ENCODE data around the gene EEF1A1. TPM values are rescaled to one million over a fixed set of nuclear protein-coding genes. Genes with fewer than 3 reads are reported as not detected.

Gene EEF1A1
- polyA plus RNA-seq, 1 of the 3 experiments (the other 2 are of a cell fraction): 10,787 TPM

GRCh38 chr6:73484438-73484837, 36.4 kb downstream of the EEF1A1 start:
- POLR2A ChIA-PET: no interaction called here

GRCh38 chr6:73481969-73482368, 38.9 kb downstream of the EEF1A1 start:
- Histone ChIP-seq H3K27ac (ENCODE audit: low read depth in 2 of 2, low read length in 1 of 2) (no peak overlapping the region), H3K4me3 (ENCODE audit: low read depth in 2 of 2, low read length in 1 of 2) (no peak overlapping the region), H3K27me3 (ENCODE audit: insufficient read depth) (no peaks in the 10 kb centered on the region), H4K20me1 (ENCODE audit: insufficient read depth) (no peaks in the 10 kb centered on the region), H3K9ac (no peak overlapping the region), H3F3A (replicated peaks; ENCODE audit: insufficient read depth) (no peaks in the 10 kb centered on the region), H3K4me2 (no peak overlapping the region), H2AFZ (ENCODE audit: low read depth) (no peak overlapping the region), H3K36me3 (replicated peaks in 1 of 2; ENCODE audit: control insufficient read depth in 1 of 2, insufficient read depth in 2 of 2, low read length in 1 of 2) (peaks cover 18 to 37% of the 10 kb centered on the region in 2 experiments), H3K79me2 (ENCODE audit: insufficient read depth) (no peaks in the 10 kb centered on the region), H3K9me2 (no peaks in the 10 kb centered on the region), H3K9me3 (no peaks in the 10 kb centered on the region), H3K4me1 (ENCODE audit: control insufficient read depth in 1 of 2, insufficient read depth in 2 of 2, low read depth in 1 of 2, low read length in 1 of 2) (no peaks in the 10 kb centered on the region)
- ChIA-PET CTCF (interaction anchor here (0.7 kb wide), 1 partner anchor 154 kb away, joined by 3 read pairs; no protein-coding TSS in a partner anchor), POLR2A (no interaction called here)
- WGBS (ENCODE audit: low lambda C conversion rate): 90% methylated on average over 11 of the region's 12 CpGs
- no peak for TF ChIP-seq SMC3 (IDR thresholded peaks at IDR 0.05; ENCODE audit: low read depth, low read length)
- TF ChIP-seq ELF1 (IDR thresholded peaks at IDR 0.05): no peak
- TF ChIP-seq TCF12 (IDR thresholded peaks at IDR 0.05): no peak
- TF ChIP-seq MXI1 (IDR thresholded peaks at IDR 0.05; ENCODE audit: low read depth, low read length): no peak
- no peak for TF ChIP-seq SIN3A (IDR thresholded peaks at IDR 0.05; ENCODE audit: borderline replicate concordance, low read depth, low read length)
- TF ChIP-seq, protein P1, sequence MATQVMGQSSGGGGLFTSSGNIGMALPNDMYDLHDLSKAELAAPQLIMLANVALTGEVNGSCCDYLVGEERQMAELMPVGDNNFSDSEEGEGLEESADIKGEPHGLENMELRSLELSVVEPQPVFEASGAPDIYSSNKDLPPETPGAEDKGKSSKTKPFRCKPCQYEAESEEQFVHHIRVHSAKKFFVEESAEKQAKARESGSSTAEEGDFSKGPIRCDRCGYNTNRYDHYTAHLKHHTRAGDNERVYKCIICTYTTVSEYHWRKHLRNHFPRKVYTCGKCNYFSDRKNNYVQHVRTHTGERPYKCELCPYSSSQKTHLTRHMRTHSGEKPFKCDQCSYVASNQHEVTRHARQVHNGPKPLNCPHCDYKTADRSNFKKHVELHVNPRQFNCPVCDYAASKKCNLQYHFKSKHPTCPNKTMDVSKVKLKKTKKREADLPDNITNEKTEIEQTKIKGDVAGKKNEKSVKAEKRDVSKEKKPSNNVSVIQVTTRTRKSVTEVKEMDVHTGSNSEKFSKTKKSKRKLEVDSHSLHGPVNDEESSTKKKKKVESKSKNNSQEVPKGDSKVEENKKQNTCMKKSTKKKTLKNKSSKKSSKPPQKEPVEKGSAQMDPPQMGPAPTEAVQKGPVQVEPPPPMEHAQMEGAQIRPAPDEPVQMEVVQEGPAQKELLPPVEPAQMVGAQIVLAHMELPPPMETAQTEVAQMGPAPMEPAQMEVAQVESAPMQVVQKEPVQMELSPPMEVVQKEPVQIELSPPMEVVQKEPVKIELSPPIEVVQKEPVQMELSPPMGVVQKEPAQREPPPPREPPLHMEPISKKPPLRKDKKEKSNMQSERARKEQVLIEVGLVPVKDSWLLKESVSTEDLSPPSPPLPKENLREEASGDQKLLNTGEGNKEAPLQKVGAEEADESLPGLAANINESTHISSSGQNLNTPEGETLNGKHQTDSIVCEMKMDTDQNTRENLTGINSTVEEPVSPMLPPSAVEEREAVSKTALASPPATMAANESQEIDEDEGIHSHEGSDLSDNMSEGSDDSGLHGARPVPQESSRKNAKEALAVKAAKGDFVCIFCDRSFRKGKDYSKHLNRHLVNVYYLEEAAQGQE (IDR thresholded peaks at IDR 0.05; ENCODE audit: low read depth, low read length): no peak
- no peak for TF ChIP-seq NRF1 (IDR thresholded peaks at IDR 0.05; ENCODE audit: low read depth, low read length)
- no peak for TF ChIP-seq YY1 (IDR thresholded peaks at IDR 0.05; ENCODE audit: low read depth)
- no peak for TF ChIP-seq JUND (IDR thresholded peaks at IDR 0.05)
- TF ChIP-seq, protein P2, sequence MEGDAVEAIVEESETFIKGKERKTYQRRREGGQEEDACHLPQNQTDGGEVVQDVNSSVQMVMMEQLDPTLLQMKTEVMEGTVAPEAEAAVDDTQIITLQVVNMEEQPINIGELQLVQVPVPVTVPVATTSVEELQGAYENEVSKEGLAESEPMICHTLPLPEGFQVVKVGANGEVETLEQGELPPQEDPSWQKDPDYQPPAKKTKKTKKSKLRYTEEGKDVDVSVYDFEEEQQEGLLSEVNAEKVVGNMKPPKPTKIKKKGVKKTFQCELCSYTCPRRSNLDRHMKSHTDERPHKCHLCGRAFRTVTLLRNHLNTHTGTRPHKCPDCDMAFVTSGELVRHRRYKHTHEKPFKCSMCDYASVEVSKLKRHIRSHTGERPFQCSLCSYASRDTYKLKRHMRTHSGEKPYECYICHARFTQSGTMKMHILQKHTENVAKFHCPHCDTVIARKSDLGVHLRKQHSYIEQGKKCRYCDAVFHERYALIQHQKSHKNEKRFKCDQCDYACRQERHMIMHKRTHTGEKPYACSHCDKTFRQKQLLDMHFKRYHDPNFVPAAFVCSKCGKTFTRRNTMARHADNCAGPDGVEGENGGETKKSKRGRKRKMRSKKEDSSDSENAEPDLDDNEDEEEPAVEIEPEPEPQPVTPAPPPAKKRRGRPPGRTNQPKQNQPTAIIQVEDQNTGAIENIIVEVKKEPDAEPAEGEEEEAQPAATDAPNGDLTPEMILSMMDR (IDR thresholded peaks at IDR 0.05): no peak
- no peak for TF ChIP-seq EP300 (IDR thresholded peaks at IDR 0.05; ENCODE audit: borderline replicate concordance in 1 of 2, low read depth in 1 of 2, low read length in 1 of 2)
- DNase-seq: no peak

More at GRCh38 chr6:73484438-73484837, 36.4 kb downstream of the EEF1A1 start:
- Histone ChIP-seq H3K79me2 (ENCODE audit: insufficient read depth) (no peaks in the 10 kb centered on the region), H3K4me2 (no peak overlapping the region), H3K9me3 (peaks cover under 1% of the 10 kb centered on the region; the same call in 1 of the 2 replicates), H4K20me1 (ENCODE audit: insufficient read depth) (no peaks in the 10 kb centered on the region), H3K27ac (ENCODE audit: low read depth in 2 of 2, low read length in 1 of 2) (no peak overlapping the region), H3K4me1 (ENCODE audit: control insufficient read depth in 1 of 2, insufficient read depth in 2 of 2, low read depth in 1 of 2, low read length in 1 of 2) (no peaks in the 10 kb centered on the region), H2AFZ (ENCODE audit: low read depth) (no peak overlapping the region), H3K27me3 (ENCODE audit: insufficient read depth) (no peaks in the 10 kb centered on the region), H3K9ac (no peak overlapping the region), H3K4me3 (ENCODE audit: low read depth in 2 of 2, low read length in 1 of 2) (no peak overlapping the region), H3F3A (replicated peaks; ENCODE audit: insufficient read depth) (no peaks in the 10 kb centered on the region), H3K9me2 (no peaks in the 10 kb centered on the region), H3K36me3 (replicated peaks in 1 of 2; ENCODE audit: control insufficient read depth in 1 of 2, insufficient read depth in 2 of 2, low read length in 1 of 2) (peaks cover 18 to 45% of the 10 kb centered on the region in 2 experiments)
- TF ChIP-seq EP300 (IDR thresholded peaks at IDR 0.05; ENCODE audit: borderline replicate concordance in 1 of 2, low read depth in 1 of 2, low read length in 1 of 2) (no peak), TAF1 (IDR thresholded peaks at IDR 0.05; ENCODE audit: borderline replicate concordance, low read depth, low read length) (no peak), MXI1 (IDR thresholded peaks at IDR 0.05; ENCODE audit: low read depth, low read length) (no peak), EZH2phosphoT487 (IDR thresholded peaks at IDR 0.05; ENCODE audit: borderline replicate concordance, low read depth) (no peak), NRF1 (IDR thresholded peaks at IDR 0.05; ENCODE audit: low read depth, low read length) (no peak), RXRA (IDR thresholded peaks at IDR 0.05; ENCODE audit: borderline replicate concordance, low read depth) (no peak), PBX3 (IDR thresholded peaks at IDR 0.05) (no peak), TEAD4 (IDR thresholded peaks at IDR 0.05; ENCODE audit: borderline replicate concordance, insufficient read depth) (no peak), RCOR1 (IDR thresholded peaks at IDR 0.05; ENCODE audit: low read length) (no peak), POLR2AphosphoS5 (IDR thresholded peaks at IDR 0.05; ENCODE audit: low read depth, low read length) (no peak), FOXM1 (IDR thresholded peaks at IDR 0.05; ENCODE audit: low read depth) (no peak)
- TF ChIP-seq, protein P3, sequence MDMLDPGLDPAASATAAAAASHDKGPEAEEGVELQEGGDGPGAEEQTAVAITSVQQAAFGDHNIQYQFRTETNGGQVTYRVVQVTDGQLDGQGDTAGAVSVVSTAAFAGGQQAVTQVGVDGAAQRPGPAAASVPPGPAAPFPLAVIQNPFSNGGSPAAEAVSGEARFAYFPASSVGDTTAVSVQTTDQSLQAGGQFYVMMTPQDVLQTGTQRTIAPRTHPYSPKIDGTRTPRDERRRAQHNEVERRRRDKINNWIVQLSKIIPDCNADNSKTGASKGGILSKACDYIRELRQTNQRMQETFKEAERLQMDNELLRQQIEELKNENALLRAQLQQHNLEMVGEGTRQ (IDR thresholded peaks at IDR 0.05; ENCODE audit: borderline replicate concordance, low read depth, low read length): no peak
- no peak for DNase-seq
- WGBS (ENCODE audit: low lambda C conversion rate): 88% methylated on average over 2 of the region's 2 CpGs
- CTCF ChIA-PET: no interaction called here
